Smooth muscle cell (in vitro differentiated cells): ENCODE data around the gene WHAMM. TPM values are rescaled to one million over a fixed set of nuclear protein-coding genes. Genes with fewer than 3 reads are reported as not detected.

ENCODE experiments used
- polyA plus RNA-seq: library from polyadenylated mRNA; unstranded; fragments of >200 nt; fragmentation: Nextera tagmentation; extraction: Ambion mirVana; gene quantifications from 2 replicates; pipeline ENCODE4 v1.2.1, GENCODE V29; 2016
- total RNA-seq: library from RNA; depleted of rRNA; stranded (reverse); fragments of >200 nt; gene quantifications from 2 replicates; pipeline ENCODE4 v1.2.3, GENCODE V29; 2014

Gene WHAMM
- total and polyA plus RNA-seq, 2 experiments from 2014 or later: 2.2 to 4.1 TPM

Other genes with a start within 250 kb of the WHAMM start
- 5.8 and 10.2 TPM in 2 replicates for gene CPEB1, start 162.3 kb upstream of the WHAMM start, total RNA-seq
- gene CPEB1, start 162.3 kb upstream of the WHAMM start, polyA plus RNA-seq: 5.3 and 9.8 TPM in 2 replicates
- 1.0 and 1.6 TPM in 2 replicates for gene AP3B2, start 99.8 kb upstream of the WHAMM start, total RNA-seq
- 0.66 and 1.9 TPM in 2 replicates for gene AP3B2, start 99.8 kb upstream of the WHAMM start, polyA plus RNA-seq
- gene FSD2, start 3.6 kb upstream of the WHAMM start, total RNA-seq: not detected in 2 replicates
- not detected in 2 replicates for gene FSD2, start 3.6 kb upstream of the WHAMM start, polyA plus RNA-seq
- 16.7 and 18.8 TPM in 2 replicates for gene HOMER2, start 143.1 kb downstream of the WHAMM start, total RNA-seq
- gene HOMER2, start 143.1 kb downstream of the WHAMM start, polyA plus RNA-seq: 3.1 and 9.9 TPM in 2 replicates
- gene RAMAC, start 176.6 kb downstream of the WHAMM start, total RNA-seq: 45.6 and 56.6 TPM in 2 replicates
- 59.2 and 61.1 TPM in 2 replicates for gene RAMAC, start 176.6 kb downstream of the WHAMM start, polyA plus RNA-seq
- 4.2 and 14.3 TPM in 2 replicates for gene C15orf40, start 202.0 kb downstream of the WHAMM start, total RNA-seq
- 19.3 and 29.0 TPM in 2 replicates for gene C15orf40, start 202.0 kb downstream of the WHAMM start, polyA plus RNA-seq